HG03439 (cell line): ENCODE measurements around the gene NOC2L.

ENCODE experiments used
- ATAC-seq: cut with Tn5 transposase; IDR thresholded peaks from one replicate; pipeline ENCODE4 v1.9.1; 2021; ENCODE audit warnings: mild to moderate bottlenecking, moderate library complexity; ENCODE audit not compliant: unreplicated experiment

Gene NOC2L

GRCh38 chr1:930633-931138 lies 28.4 kb downstream of the NOC2L start:
- no peak for ATAC-seq

- ATAC-seq: no peak
These were observed 29.1 kb downstream of the NOC2L start for GRCh38 chr1:929712-930632.

DNA sequence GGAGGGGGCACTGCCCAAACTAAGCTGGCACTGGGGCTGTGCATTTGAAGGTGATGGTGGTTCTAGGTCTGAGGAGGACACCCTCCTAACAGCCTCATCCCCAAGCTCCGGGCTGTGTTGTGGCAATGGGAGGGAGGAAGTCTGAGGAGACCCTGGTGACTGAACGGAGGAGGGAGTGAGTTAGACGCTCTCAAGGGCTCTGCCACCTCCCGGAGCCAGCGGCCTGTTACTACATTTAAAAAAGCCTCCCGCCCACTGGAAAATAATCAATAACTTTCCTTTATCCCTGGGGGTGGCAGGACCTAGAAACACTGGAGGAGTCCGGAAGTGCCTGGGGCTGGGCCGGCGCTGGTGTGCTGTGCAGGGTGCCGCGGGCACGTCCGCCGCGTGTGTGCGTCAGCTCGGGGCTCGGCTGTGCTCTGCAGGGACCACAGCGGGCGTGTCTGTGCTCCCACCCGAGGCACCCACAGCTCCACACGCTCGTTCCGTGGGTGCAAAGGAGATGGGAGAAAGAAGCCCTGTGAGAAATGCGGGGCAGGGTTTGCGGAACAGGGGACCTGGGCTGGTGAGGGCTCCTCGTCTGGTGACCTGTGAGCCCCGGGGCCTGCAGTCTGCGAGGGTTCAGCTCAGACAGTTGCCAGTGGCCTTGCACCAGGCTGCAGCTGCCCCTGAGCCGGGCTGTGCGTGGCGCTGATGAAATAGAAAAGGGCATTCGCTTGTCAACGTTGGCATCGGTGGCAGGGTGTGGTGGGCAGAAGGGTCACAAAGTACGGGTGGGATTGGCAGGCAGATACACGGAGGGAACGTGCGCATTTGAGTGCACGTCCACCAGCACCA lies 30.0 kb downstream of the NOC2L start:
- no peak for ATAC-seq

DNA sequence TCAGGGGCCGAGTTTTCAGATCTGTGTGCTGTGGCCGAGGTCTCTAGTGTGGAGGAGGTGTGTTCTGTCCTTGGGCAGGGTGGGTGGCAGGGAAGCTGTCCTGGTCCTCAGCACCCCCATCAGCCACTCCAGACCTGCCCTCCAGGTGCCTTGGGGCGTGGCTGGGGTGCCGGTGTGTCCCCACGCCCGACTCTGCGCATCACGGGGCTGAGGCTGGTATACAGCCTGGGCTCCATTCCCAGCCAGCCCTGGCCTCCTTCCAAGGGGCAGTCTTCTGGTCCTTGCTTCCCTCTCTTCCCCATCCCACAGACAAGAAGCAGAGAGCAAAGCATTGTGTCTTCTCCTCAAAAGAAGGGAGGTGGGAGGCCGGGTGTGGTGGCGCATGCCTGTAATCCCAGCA lies 31.3 kb downstream of the NOC2L start:
- no peak for ATAC-seq

GRCh38 chr1:927234-927633 lies 31.8 kb downstream of the NOC2L start:
- no peak for ATAC-seq

DNA sequence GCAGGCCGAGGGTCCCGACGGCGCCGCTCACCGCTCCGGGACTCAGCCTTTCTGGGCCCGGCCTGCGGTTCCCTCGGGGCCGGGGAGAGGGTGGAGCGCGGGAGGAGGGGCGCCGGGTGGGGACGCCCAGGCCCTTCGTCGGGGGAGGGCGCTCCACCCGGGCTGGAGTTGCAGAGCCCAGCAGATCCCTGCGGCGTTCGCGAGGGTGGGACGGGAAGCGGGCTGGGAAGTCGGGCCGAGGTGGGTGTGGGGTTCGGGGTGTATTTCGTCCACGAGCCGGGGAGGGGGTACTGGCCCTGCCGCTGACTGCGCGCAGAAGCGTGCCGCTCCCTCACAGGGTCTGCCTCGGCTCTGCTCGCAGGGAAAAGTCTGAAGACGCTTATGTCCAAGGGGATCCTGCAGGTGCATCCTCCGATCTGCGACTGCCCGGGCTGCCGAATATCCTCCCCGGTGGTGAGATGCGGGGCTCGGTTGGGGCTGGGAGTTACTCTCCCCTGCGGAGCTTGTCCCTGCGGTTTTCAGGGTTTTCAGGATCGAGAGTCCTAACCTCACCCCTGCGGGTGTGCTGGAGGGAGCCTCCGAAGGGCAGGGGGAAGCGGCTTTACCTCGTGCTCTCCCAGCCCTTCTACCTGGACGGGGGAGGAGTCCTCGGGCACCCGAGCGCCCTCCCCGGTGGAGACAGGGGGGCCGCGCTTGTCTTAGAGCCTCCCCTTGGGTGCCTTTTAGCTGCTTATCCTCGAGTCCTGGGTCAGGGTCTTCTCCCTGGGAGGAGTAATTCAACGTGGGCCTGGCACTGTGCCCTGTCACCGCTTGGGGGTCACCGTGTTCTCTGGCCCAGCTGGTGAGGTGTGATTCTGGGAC lies 33.3 kb downstream of the NOC2L start:
- ATAC-seq: no peak

- ATAC-seq: no peak
These were observed 34.1 kb downstream of the NOC2L start for GRCh38 chr1:924656-925560.

GRCh38 chr1:923991-924655 lies 34.9 kb downstream of the NOC2L start:
- no peak for ATAC-seq

DNA sequence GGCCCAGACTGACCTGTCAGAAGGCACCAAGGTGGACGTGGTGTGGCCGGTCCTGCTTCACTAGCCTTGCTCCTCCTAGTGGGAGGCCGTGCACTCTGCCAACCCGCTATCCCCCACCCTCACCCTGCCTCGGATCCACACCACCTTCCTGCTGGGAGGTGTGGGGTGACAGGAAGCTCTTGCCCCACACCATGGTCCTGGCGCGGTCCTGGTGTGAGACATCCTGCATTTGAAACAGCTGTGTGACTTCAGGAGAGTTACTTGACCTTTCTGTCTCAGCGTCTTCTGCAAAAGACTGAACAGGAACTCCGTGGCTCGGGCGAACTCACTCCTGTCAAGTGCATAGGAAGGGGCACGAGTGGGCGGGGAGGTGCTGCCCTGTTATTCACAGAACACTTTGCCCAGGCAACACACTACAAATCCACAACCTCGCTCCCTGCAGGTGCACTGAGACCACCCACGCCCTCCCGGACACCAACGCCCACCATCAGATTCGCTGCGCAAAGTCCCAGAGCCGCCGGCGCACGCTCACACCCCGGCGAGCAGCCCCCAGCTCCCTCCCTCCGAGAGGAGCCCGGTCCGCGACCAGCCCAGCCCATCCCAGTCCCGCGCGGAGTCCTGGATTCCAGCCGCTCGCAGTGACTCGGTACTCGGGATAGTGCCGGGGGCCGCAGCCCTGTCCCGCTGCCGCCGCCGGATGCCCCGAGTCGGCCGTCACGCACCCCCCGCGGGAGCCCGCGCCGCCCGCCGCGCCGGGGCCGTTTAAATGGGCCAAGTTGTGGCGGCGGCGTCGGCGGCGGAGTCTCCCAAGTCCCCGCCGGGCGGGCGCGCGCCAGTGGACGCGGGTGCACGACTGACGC lies 35.7 kb downstream of the NOC2L start, which contains the start of gene SAMD11:
Gene SAMD11 (plus strand): TSS at position 793 of the 860 bp plus-strand sequence. CDS start 509 bp downstream, outside the sequence.
- no peak for ATAC-seq

DNA sequence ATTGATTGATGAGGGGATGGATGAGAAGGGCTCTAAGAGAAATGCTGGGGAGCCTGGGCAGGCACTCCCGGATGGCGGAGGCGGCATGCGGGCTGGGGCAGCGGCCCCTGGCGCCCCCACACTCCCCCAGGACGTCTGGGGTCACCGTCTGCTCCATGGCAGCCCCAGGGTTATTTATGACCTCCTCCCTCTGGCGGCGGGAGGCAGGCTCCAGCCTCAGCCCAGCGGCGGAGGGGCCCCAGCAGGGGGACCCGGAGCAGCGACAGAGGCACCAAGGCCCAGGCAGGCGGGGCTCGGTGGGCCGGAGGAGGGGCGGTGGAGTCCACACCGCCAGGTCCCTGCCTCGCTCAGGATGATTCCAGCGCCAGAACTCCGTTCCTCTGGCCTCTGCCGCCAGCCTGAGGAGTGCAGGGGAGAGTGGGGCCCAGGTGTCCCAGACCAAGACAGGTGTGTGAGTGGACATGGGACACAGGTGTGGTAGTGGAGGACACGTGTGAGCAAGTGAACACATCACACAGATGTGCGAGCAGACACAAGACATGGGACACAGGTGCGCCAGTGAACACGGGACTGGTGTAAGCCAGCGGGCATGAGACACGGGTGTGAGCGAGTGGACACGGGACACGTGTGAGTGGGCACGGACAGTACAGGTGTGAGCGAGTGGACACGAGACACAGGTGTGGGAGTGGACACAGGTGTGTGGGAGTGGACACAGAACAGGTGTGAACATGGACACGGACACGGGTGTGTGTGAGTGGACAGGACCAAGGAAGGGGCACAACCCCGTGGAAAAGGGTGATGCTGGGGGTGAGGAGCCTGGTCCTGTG lies 37.8 kb downstream of the NOC2L start:
- ATAC-seq: no peak

GRCh38 chr1:920521-920920 lies 38.5 kb downstream of the NOC2L start:
- ATAC-seq: no peak

GRCh38 chr1:920010-920409 lies 39.0 kb downstream of the NOC2L start:
- no peak for ATAC-seq

DNA sequence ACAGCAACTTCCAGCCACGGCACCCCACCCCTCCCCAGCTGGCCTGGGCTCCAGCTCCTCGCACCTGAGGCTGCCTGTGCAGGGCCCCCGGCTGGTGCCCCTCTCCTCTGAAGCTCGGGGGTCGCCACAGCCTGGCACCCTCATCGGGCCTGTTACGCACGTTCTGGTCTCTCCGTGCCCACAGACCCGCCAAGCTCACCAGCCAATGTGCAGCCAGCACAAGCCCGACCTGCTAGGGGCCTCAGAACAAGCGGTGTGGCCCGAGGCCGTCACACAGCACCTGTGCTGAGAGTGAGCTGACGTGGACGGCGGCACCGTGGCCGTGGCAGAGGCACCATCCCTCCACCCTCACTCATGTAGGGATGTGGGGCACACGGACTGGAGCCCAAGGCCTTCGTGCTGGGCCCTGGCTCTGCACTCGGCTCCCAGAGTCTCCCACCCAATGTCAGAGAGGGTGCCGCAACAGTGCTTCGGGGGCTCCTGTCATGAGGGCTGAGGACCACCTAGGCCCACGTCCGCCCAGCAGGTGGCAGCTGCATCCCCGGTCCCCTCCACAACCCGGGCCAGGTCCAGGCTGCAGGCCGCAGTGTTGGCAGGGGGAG lies 39.7 kb downstream of the NOC2L start:
- ATAC-seq: no peak

DNA sequence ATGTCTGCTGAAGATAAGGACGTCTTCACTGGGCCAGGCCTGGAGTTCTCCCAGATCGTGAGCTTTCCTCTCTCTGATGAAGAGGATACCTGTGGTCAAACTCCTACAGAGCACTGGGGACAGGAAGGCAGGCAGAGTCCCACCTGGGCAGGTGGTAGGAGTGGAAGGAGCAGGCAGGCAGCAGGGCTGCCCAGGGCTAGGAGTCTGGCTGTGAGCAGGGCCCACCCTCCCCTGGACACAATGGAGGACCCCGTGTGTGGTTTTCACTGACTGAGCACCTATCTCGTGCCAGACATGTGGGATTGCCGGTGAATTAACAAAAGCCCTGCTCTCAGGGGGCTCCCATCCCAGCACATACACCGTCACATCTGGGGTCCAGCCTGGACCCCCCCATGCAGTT lies 40.2 kb downstream of the NOC2L start:
- no peak for ATAC-seq

DNA sequence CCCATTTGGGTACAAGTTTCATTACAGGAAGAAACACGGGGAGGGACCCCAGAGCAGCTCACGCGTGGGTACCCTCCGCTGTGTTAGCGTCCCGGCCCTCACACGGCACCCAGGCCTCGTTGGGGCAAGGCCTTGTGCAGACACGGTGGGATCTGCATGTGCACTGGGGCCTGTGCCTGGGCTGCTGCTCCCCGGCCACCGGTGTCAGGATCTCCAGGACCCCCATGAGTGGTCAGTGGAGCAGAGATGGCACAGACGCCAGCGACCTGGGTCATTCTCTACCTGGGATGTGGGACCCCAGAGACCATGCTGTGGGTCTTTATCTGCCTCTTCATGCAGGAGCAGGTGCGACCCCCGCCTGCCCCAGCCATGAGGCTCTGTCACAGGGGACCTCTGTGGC lies 40.7 kb downstream of the NOC2L start:
- ATAC-seq: no peak

DNA sequence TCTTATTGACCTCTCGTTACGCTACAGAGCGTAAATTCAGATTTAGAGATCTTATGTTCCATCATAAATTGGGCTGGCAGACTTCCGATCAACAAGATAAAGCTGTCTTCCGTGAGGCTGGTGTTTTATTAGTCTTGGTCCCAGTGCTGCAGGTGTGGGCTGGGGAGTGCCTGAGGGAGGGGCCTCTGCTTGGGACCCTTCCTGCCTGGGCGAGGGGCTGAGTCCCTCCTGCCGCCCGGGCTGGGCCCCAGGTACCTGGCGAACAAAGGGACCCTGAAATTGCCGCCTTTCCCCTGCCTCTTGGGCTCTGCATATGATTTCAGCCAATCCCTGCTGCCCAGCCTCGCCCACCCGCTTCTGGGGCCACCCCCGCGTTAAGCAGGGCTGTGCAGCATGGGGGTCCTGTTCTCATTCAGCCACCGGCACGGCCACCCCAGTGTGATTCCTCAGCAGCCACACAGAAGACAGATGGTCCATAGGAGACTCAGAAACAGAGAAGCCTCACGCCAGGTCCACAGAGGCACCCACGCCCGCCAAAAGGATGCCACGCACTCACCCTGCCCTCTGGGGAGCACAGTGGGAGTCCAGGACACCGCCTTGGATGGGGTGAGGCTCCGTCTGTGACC lies 41.5 kb downstream of the NOC2L start:
- no peak for ATAC-seq
